ENCODE data around the gene MAGEB5.

- TF ChIP-seq POLR2AphosphoS5 (IDR thresholded peaks at IDR 0.05; ENCODE audit: borderline replicate concordance, low read depth, low read length) = no peak
- TF ChIP-seq EZH2 (IDR thresholded peaks at IDR 0.05) = no peak
Measured at GRCh38 chrX:26192204-26192603, 23.8 kb upstream of the MAGEB5 start, which contains the start of gene MAGEB6.
